ENCODE results near the gene PYURF. TPM values are rescaled to one million over a fixed set of nuclear protein-coding genes. Genes with fewer than 3 reads are reported as not detected.

PYURF gene
- total RNA-seq, 1 donor, result 91.1 TPM

DNA sequence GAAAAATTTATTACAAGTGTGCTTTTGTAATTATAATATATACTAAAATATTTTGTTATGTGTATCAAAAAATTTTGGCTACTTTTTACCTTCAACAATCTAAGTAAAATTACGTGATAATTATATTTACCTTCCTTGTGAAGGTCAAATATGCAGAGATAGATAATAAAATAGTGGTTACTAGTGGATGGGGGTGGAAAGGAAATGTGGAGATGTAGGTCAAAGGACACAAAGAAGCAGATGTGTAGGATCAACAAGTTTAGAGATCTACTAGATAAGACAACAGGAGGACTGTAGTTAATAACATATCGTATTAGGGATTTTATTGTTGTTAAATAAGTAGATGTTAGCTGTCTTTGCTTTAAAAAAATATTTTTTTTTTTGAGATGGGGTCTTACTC, 45.3 kb downstream of the PYURF start:
- TF ChIP-seq, protein P1, sequence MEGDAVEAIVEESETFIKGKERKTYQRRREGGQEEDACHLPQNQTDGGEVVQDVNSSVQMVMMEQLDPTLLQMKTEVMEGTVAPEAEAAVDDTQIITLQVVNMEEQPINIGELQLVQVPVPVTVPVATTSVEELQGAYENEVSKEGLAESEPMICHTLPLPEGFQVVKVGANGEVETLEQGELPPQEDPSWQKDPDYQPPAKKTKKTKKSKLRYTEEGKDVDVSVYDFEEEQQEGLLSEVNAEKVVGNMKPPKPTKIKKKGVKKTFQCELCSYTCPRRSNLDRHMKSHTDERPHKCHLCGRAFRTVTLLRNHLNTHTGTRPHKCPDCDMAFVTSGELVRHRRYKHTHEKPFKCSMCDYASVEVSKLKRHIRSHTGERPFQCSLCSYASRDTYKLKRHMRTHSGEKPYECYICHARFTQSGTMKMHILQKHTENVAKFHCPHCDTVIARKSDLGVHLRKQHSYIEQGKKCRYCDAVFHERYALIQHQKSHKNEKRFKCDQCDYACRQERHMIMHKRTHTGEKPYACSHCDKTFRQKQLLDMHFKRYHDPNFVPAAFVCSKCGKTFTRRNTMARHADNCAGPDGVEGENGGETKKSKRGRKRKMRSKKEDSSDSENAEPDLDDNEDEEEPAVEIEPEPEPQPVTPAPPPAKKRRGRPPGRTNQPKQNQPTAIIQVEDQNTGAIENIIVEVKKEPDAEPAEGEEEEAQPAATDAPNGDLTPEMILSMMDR (IDR thresholded peaks at IDR 0.05; ENCODE audit: insufficient read depth, low read depth, low read length), result no peak
- no peak for DNase-seq (ENCODE audit: low read depth)
- H3K4me3 ChIP-seq (ENCODE audit: low read depth, low read length), result no peak overlapping the region

DNA sequence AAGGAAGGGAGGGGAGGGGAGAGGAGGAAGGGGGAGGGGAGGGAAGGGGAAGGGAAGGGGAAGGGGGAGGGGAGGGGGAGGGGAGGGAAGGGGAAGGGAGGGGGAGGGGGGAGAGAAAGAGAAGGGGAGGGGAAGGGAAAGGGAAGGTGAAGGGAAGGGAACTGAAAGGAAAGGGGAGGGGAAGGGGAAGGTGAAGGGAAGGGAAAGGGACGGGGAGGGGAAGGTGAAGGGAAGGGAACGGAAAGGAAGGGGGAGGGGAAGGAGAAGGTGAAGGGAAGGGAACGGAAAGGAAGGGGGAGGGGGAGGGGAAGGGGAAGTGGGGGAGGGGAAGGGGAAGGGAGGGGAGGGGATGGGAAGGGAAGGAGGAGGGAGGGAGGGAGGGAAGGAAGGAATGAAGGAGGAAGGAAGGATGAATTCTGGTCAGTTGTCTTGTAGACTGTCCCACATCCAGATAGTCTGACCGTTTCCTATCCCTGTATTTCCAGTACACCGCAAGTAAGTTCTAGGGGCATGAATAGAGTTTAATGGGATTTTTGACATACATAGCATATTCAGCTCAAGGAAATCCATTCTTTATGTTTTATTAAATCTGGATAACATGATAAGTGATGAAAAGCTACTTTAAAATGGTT, 46.2 kb downstream of the PYURF start:
- no peak overlapping the region for H3K4me3 ChIP-seq (ENCODE audit: low read depth, low read length)
- DNase-seq (ENCODE audit: low read depth), result no peak
- TF ChIP-seq, protein P1 (IDR thresholded peaks at IDR 0.05; ENCODE audit: insufficient read depth, low read depth, low read length), result no peak

Other genes starting within 250 kb of the PYURF start
- 30.3 and 38.4 TPM in 2 replicates for gene PPM1K, start 239.2 kb downstream of the PYURF start, total RNA-seq
- 8.7 and 12.5 TPM in 2 replicates for gene HERC6, start 144.9 kb downstream of the PYURF start, total RNA-seq
- gene HERC5, start 66.7 kb downstream of the PYURF start, total RNA-seq, result 0.64 and 0.86 TPM in 2 replicates
- gene HERC3, start 68.7 kb upstream of the PYURF start, total RNA-seq, result 22.2 and 28.5 TPM in 2 replicates
- gene NAP1L5, start 174.1 kb upstream of the PYURF start, total RNA-seq, result 5.5 and 10.4 TPM in 2 replicates